GM18907 (cell line): ENCODE results near the gene HDGFL1.

Experiments
- ATAC-seq: cut with Tn5 transposase; IDR thresholded peaks from one replicate; pipeline ENCODE4 v1.9.1; 2021; ENCODE audit warnings: mild to moderate bottlenecking, moderate library complexity; ENCODE audit not compliant: unreplicated experiment

Gene HDGFL1

GRCh38 chr6:22569281-22570184 is at the start of gene HDGFL1:
Gene HDGFL1, plus strand, starts transcription at chr6:22569566. Its CDS starts 10 bp downstream, at chr6:22569576.
- no peak for ATAC-seq

- no peak for ATAC-seq
These were observed 48.3 kb upstream of the HDGFL1 start for GRCh38 chr6:22521035-22521434.

- ATAC-seq: no peak
These were observed 42.6 kb upstream of the HDGFL1 start for GRCh38 chr6:22526736-22527135.

- ATAC-seq: no peak
These were observed 39.5 kb upstream of the HDGFL1 start for GRCh38 chr6:22529866-22530265.

GRCh38 chr6:22530506-22530905 is 38.9 kb upstream of the HDGFL1 start:
- no peak for ATAC-seq

- ATAC-seq: no peak
These were observed 33.2 kb upstream of the HDGFL1 start for GRCh38 chr6:22536122-22536521.

GRCh38 chr6:22544476-22544875 is 24.9 kb upstream of the HDGFL1 start:
- no peak for ATAC-seq

GRCh38 chr6:22545051-22545450 is 24.3 kb upstream of the HDGFL1 start:
- no peak for ATAC-seq

- ATAC-seq: no peak
These were observed 23.1 kb upstream of the HDGFL1 start for GRCh38 chr6:22546236-22546635.

- ATAC-seq: no peak
These were observed 18.2 kb upstream of the HDGFL1 start for GRCh38 chr6:22550971-22551670.

- no peak for ATAC-seq
These were observed 13.1 kb upstream of the HDGFL1 start for GRCh38 chr6:22556266-22556665.

- ATAC-seq: no peak
These were observed 12.4 kb upstream of the HDGFL1 start for GRCh38 chr6:22557007-22557406.

GRCh38 chr6:22558288-22558882 is 11.0 kb upstream of the HDGFL1 start:
- no peak for ATAC-seq

- ATAC-seq: no peak
These were observed 512 bp upstream of the HDGFL1 start for GRCh38 chr6:22568854-22569253.

GRCh38 chr6:22570185-22570551 is 802 bp downstream of the HDGFL1 start:
- ATAC-seq: no peak

- ATAC-seq: no peak
These were observed 5.8 kb downstream of the HDGFL1 start for GRCh38 chr6:22575190-22575589.

- no peak for ATAC-seq
These were observed 10.1 kb downstream of the HDGFL1 start for GRCh38 chr6:22579439-22579838.

GRCh38 chr6:22580337-22580736 is 11.0 kb downstream of the HDGFL1 start:
- ATAC-seq: no peak

GRCh38 chr6:22582417-22583205 is 13.2 kb downstream of the HDGFL1 start:
- no peak for ATAC-seq

- ATAC-seq: no peak
These were observed 13.9 kb downstream of the HDGFL1 start for GRCh38 chr6:22583230-22583629.

GRCh38 chr6:22583927-22584326 is 14.6 kb downstream of the HDGFL1 start:
- ATAC-seq: no peak
